IMR-90 (cell line): ENCODE data around the gene DOCK2. TPM values are rescaled to one million over a fixed set of nuclear protein-coding genes. Genes with fewer than 3 reads are reported as not detected.

Source experiments
- ATAC-seq: fragments of 200-7000 bp; cut with Tn5 transposase; 2 replicates; pipeline ENCODE4 v1.9.1; 2020; ENCODE audit warnings: low read depth, mild to moderate bottlenecking, moderate library complexity
- BruUV-seq: library from RNA; stranded (reverse); fragments of 400-500 nt; replicated peaks from 2 replicates; lab custom pipeline; 2021; lab: Mats Ljungman, UMichigan
- CTCF ChIA-PET: fragments of 300-600 bp; formaldehyde crosslinking; extraction: SDS; loops from one replicate; lab custom pipeline; 2021; ENCODE audit warnings: antibody characterized with exemption; lab: Yijun Ruan, JAX
- POLR2A ChIA-PET: fragments of 300-600 bp; sonication (Branson Sonifier 250); formaldehyde crosslinking; loops from one replicate; lab custom pipeline; 2022; ENCODE audit warnings: antibody characterized with exemption; ENCODE audit not compliant: unreplicated experiment; lab: Charles Lee
- DNase-seq: peaks from one replicate; pipeline ENCODE4 v3.0.0; 2013
- H2AFZ ChIP-seq: replicated peaks from 2 replicates; pipeline ENCODE3; 2013; ENCODE audit warnings: low read length, mild to moderate bottlenecking; ENCODE audit not compliant: poor library complexity
- H2AK5ac ChIP-seq: 2 replicates; pipeline ENCODE4 v1.6.1; 2013; ENCODE audit warnings: low read depth, low read length, inconsistent platforms
- H2AK9ac ChIP-seq: replicated peaks from 2 replicates; pipeline ENCODE3; 2013; ENCODE audit warnings: mild to moderate bottlenecking, low read depth, low read length, moderate library complexity; ENCODE audit not compliant: poor library complexity
- H2BK120ac ChIP-seq: 2 replicates; pipeline ENCODE4 v1.6.1; 2013; ENCODE audit warnings: low read depth, low read length, inconsistent platforms
- H2BK15ac ChIP-seq: 3 replicates; pipeline ENCODE4 v1.6.1; 2013; ENCODE audit warnings: low read depth, low read length, inconsistent platforms
- H2BK20ac ChIP-seq: 2 replicates; pipeline ENCODE4 v1.6.1; 2013; ENCODE audit warnings: low read depth, mild to moderate bottlenecking, inconsistent platforms, low read length, moderate library complexity
- H2BK5ac ChIP-seq: 2 replicates; pipeline ENCODE4 v1.6.1; 2013; ENCODE audit warnings: mild to moderate bottlenecking, low read depth, low read length, inconsistent platforms; ENCODE audit not compliant: poor library complexity, severe bottlenecking
- H3K14ac ChIP-seq: replicated peaks from 2 replicates; pipeline ENCODE4 v1.6.1; 2013; ENCODE audit warnings: low read depth, low read length, inconsistent platforms
- H3K18ac ChIP-seq: 2 replicates; pipeline ENCODE4 v1.6.1; 2013; ENCODE audit warnings: low read depth, low read length, control low read depth
- H3K23ac ChIP-seq: 2 replicates; pipeline ENCODE4 v1.6.1; 2013; ENCODE audit warnings: low read depth, low read length, inconsistent platforms
- H3K27ac ChIP-seq: 2 replicates; pipeline ENCODE4 v1.5.1; 2013; ENCODE audit warnings: mild to moderate bottlenecking, control low read depth, low read length; ENCODE audit not compliant: insufficient read depth
- H3K27me3 ChIP-seq: 2 replicates; pipeline ENCODE4 v1.6.1; 2013; ENCODE audit warnings: low read length; ENCODE audit not compliant: control insufficient read depth, insufficient read depth
- H3K36me3 ChIP-seq: 2 replicates; pipeline ENCODE4 v1.6.1; 2013; ENCODE audit warnings: low read length, mixed read lengths; ENCODE audit not compliant: control insufficient read depth, insufficient read depth
- H3K4ac ChIP-seq: 2 replicates; pipeline ENCODE4 v1.6.1; 2013; ENCODE audit warnings: low read depth, low read length, inconsistent platforms
- H3K4me1 ChIP-seq: 2 replicates; pipeline ENCODE4 v1.6.1; 2013; ENCODE audit warnings: low read length, mixed read lengths; ENCODE audit not compliant: control insufficient read depth, insufficient read depth
- H3K4me2 ChIP-seq: 2 replicates; pipeline ENCODE4 v1.6.1; 2013; ENCODE audit warnings: low read depth, mild to moderate bottlenecking, control low read depth, low read length, moderate library complexity
- H3K4me3 ChIP-seq: 2 replicates; pipeline ENCODE4 v1.5.1; 2013; ENCODE audit warnings: low read depth, mild to moderate bottlenecking, control low read depth, low read length, moderate library complexity; ENCODE audit not compliant: insufficient read depth
- H3K56ac ChIP-seq: 2 replicates; pipeline ENCODE4 v1.6.1; 2013; ENCODE audit warnings: low read length, inconsistent platforms; ENCODE audit not compliant: insufficient read depth; ENCODE audit errors: extremely low read depth
- H3K79me1 ChIP-seq, 2 experiments: 2 replicates each; pipeline ENCODE4 v1.6.1; 2013; ENCODE audit warnings: low read length in 2 of 2, inconsistent platforms in 1 of 2, low read depth in 1 of 2
- H3K9ac ChIP-seq: 2 replicates; pipeline ENCODE4 v1.6.1; 2013; ENCODE audit warnings: low read depth, low read length, control low read depth
- H3K9me1 ChIP-seq: 2 replicates; pipeline ENCODE4 v1.6.1; 2013; ENCODE audit warnings: low read length, inconsistent platforms; ENCODE audit not compliant: insufficient read depth
- H3K9me3 ChIP-seq: 2 replicates; pipeline ENCODE4 v1.6.1; 2013; ENCODE audit warnings: low read length; ENCODE audit not compliant: control insufficient read depth, insufficient read depth
- H4K20me1 ChIP-seq: 2 replicates; pipeline ENCODE4 v1.6.1; 2013; ENCODE audit warnings: low read length, inconsistent platforms; ENCODE audit not compliant: insufficient read depth
- H4K5ac ChIP-seq: 2 replicates; pipeline ENCODE4 v1.6.1; 2013; ENCODE audit warnings: mild to moderate bottlenecking, low read depth, low read length, control low read depth
- H4K8ac ChIP-seq, 2 experiments: 2 replicates each; pipeline ENCODE4 v1.6.1; 2013; ENCODE audit warnings: low read depth in 2 of 2, low read length in 2 of 2, control low read depth in 1 of 2, inconsistent platforms in 1 of 2
- H4K91ac ChIP-seq: 2 replicates; pipeline ENCODE4 v1.6.1; 2013; ENCODE audit warnings: low read depth, low read length, inconsistent platforms; ENCODE audit not compliant: insufficient read depth
- BHLHE40 ChIP-seq: fragments of 150-350 bp; IDR thresholded peaks from 2 replicates; pipeline ENCODE4 v1.6.1; 2016; ENCODE audit warnings: mild to moderate bottlenecking, low read depth, low read length
- CEBPB ChIP-seq: IDR thresholded peaks from 2 replicates; pipeline ENCODE4 v1.6.1; 2012; ENCODE audit warnings: low read depth, low read length, improper control_type of control experiment
- FOS ChIP-seq: fragments of 150-350 bp; IDR thresholded peaks from 2 replicates; pipeline ENCODE4 v1.6.1; 2016; ENCODE audit warnings: low read depth, low read length
- MAFK ChIP-seq: IDR thresholded peaks from 2 replicates; pipeline ENCODE4 v1.6.1; 2012; ENCODE audit warnings: low read depth, low read length, improper control_type of control experiment
- MAZ ChIP-seq: IDR thresholded peaks from 2 replicates; pipeline ENCODE4 v1.6.1; 2012; ENCODE audit warnings: low read depth, mild to moderate bottlenecking, low read length, improper control_type of control experiment, moderate library complexity, borderline replicate concordance
- MXI1 ChIP-seq: IDR thresholded peaks from 2 replicates; pipeline ENCODE4 v1.6.1; 2012; ENCODE audit warnings: low read depth, mild to moderate bottlenecking, low read length, moderate library complexity, borderline replicate concordance
- NFE2L2 ChIP-seq: fragments of 150-350 bp; IDR thresholded peaks from 2 replicates; pipeline ENCODE4 v1.6.1; 2016; ENCODE audit warnings: low read depth, mild to moderate bottlenecking, low read length
- POLR2A ChIP-seq: IDR thresholded peaks from 2 replicates; pipeline ENCODE4 v1.6.1; 2012; ENCODE audit warnings: mild to moderate bottlenecking, low read depth, low read length
- RAD21 ChIP-seq: IDR thresholded peaks from 2 replicates; pipeline ENCODE4 v1.6.1; 2012; ENCODE audit warnings: low read length, improper control_type of control experiment
- RCOR1 ChIP-seq: IDR thresholded peaks from 2 replicates; pipeline ENCODE4 v1.6.1; 2012; ENCODE audit warnings: mild to moderate bottlenecking, low read length, improper control_type of control experiment; ENCODE audit not compliant: insufficient replicate concordance
- RFX5 ChIP-seq: IDR thresholded peaks from 2 replicates; pipeline ENCODE4 v1.8.0; 2012; ENCODE audit warnings: low read depth, mild to moderate bottlenecking, low read length, moderate library complexity
- SMC3 ChIP-seq: fragments of 150-350 bp; IDR thresholded peaks from 2 replicates; pipeline ENCODE4 v1.6.1; 2016; ENCODE audit warnings: low read depth, mild to moderate bottlenecking, antibody characterized with exemption, low read length, moderate library complexity
- WGBS, 2 experiments: methylation state at CpG; one replicate each; pipeline versions ENCODE4 v1.1.5 to v1.1.7; 2013; ENCODE audit warnings: missing lambda C conversion rate in 2 of 2; ENCODE audit not compliant: insufficient read length in 1 of 2; ENCODE audit errors: extremely low coverage in 2 of 2; 5-methylcytosine and 5-hydroxymethylcytosine counted together
- dilution Hi-C: fragments of 300-500 bp; cut with HindIII; formaldehyde crosslinking; loops from one replicate; pipeline ENCODE4 v1.14.3; 2018; ENCODE audit warnings: low sequenced_read_pairs; ENCODE audit not compliant: unreplicated experiment
- in situ Hi-C: fragments of 300-500 bp; cut with MboI; formaldehyde crosslinking; loops from 3 replicates; pipeline ENCODE4 v1.14.3; 2019; ENCODE audit warnings: low sequenced_read_pairs, inconsistent platforms, mixed read lengths
- intact Hi-C: fragments of 100-400 bp; cut with micrococcal nuclease; formaldehyde crosslinking; loops from 2 replicates; pipeline ENCODE4 v1.10.0; 2022
- polyA plus RNA-seq, 3 experiments: library from polyadenylated mRNA; depleted of rRNA; stranded (reverse); fragments of >200 nt; gene quantifications; 2 replicates each; pipeline ENCODE4 v1.2.3, GENCODE V29; 2012; ENCODE audit warnings: low replicate concordance in 1 of 3
- total RNA-seq: library from RNA; depleted of rRNA; stranded (reverse); fragments of >200 nt; gene quantifications from 2 replicates; pipeline ENCODE4 v1.2.3, GENCODE V29; 2012
- TF ChIP-seq, protein P1 (sequence below): fragments of 150-350 bp; IDR thresholded peaks from 2 replicates; pipeline ENCODE4 v1.6.1; 2016; ENCODE audit warnings: low read depth, mild to moderate bottlenecking, low read length, moderate library complexity, borderline replicate concordance
- TF ChIP-seq, protein P2 (sequence below): fragments of 150-350 bp; IDR thresholded peaks from 2 replicates; pipeline ENCODE4 v1.6.1; 2017; ENCODE audit warnings: mild to moderate bottlenecking, antibody characterized with exemption, low read length, low read depth

Gene DOCK2
- total and polyA plus RNA-seq, 2 of the 4 experiments (the other 2 are of a cell fraction): 0.72 to 3.0 TPM

DNA sequence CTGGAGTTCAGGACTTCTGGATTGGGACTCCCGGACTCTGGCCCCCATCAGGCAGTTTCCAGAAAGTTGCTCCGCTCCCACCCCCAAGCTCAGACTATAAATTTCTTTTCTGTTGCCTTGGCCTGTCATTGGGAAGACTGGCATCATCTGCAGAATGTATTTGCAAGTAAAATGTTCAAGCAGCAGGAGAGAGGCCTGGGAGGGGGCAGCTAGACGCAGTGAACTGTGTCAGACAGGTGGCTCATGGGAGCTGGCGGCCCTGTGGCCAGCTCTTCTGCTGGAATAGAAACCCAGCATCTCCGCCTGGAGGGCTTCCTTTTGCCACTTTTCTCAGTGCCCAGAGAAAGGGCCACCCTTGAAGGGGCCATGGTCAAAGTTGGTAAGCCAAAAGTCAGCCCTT, 327.2 kb downstream of the DOCK2 start:
- in situ Hi-C loops (no loop called here), intact Hi-C loops (no loop called here), dilution Hi-C loops (no loop called here)
- CTCF ChIA-PET: no interaction called here
- no peak overlapping the region for H2BK15ac ChIP-seq
- no peak overlapping the region for H3K23ac ChIP-seq
- no peaks in the 10 kb centered on the region for H3K27me3 ChIP-seq
- H2AK9ac ChIP-seq: no peak overlapping the region
- WGBS, 2 experiments: 75% methylated on average over 2 of the region's 5 CpGs; no CpG with 5 or more reads in 1 of the 2 experiments
- no peak overlapping the region for H2BK5ac ChIP-seq
- H3K4me3 ChIP-seq: no peak overlapping the region
- H3K4me2 ChIP-seq: no peak overlapping the region
- no peak overlapping the region for H4K91ac ChIP-seq
- no peak overlapping the region for H2BK20ac ChIP-seq
- H2AFZ ChIP-seq: no peak overlapping the region
- no TSS peak for BruUV-seq
- H2AK5ac ChIP-seq: no peak overlapping the region
- no peak overlapping the region for H4K8ac ChIP-seq
- H3K4ac ChIP-seq: no peak overlapping the region
- no peak overlapping the region for H3K18ac ChIP-seq
- H3K9ac ChIP-seq: no peak overlapping the region
- H3K27ac ChIP-seq: no peak overlapping the region
- no peak overlapping the region for H3K56ac ChIP-seq
- H2BK120ac ChIP-seq: no peak overlapping the region
- peaks cover 7% of the 10 kb centered on the region; the same call in 1 of the 2 replicates for H3K9me1 ChIP-seq
- H4K5ac ChIP-seq: no peak overlapping the region
- POLR2A ChIA-PET: no interaction called here
- H4K20me1 ChIP-seq: no peaks in the 10 kb centered on the region
- ATAC-seq (no peak), DNase-seq (no peak)
- H3K4me1 ChIP-seq: no peaks in the 10 kb centered on the region
- no peaks in the 10 kb centered on the region for H3K36me3 ChIP-seq
- TF ChIP-seq POLR2A: no peak
- TF ChIP-seq NFE2L2: no peak
- TF ChIP-seq, protein P1, sequence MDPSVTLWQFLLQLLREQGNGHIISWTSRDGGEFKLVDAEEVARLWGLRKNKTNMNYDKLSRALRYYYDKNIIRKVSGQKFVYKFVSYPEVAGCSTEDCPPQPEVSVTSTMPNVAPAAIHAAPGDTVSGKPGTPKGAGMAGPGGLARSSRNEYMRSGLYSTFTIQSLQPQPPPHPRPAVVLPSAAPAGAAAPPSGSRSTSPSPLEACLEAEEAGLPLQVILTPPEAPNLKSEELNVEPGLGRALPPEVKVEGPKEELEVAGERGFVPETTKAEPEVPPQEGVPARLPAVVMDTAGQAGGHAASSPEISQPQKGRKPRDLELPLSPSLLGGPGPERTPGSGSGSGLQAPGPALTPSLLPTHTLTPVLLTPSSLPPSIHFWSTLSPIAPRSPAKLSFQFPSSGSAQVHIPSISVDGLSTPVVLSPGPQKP: no peak
- TF ChIP-seq SMC3: no peak
- no peak for TF ChIP-seq MXI1
- no peak for TF ChIP-seq BHLHE40
- no peak for TF ChIP-seq FOS
- TF ChIP-seq MAFK: no peak
- TF ChIP-seq RCOR1: no peak
- TF ChIP-seq CEBPB: no peak
- TF ChIP-seq RAD21: no peak
- TF ChIP-seq, protein P2, sequence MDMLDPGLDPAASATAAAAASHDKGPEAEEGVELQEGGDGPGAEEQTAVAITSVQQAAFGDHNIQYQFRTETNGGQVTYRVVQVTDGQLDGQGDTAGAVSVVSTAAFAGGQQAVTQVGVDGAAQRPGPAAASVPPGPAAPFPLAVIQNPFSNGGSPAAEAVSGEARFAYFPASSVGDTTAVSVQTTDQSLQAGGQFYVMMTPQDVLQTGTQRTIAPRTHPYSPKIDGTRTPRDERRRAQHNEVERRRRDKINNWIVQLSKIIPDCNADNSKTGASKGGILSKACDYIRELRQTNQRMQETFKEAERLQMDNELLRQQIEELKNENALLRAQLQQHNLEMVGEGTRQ: no peak
- TF ChIP-seq MAZ: no peak
- no peak for TF ChIP-seq RFX5
- no peak overlapping the region for H3K14ac ChIP-seq
- H3K9me3 ChIP-seq: no peaks in the 10 kb centered on the region
- peaks cover 27 to 43% of the 10 kb centered on the region in 2 experiments for H3K79me1 ChIP-seq
